ENCODE measurements around the gene ACBD6. TPM values are rescaled to one million over a fixed set of nuclear protein-coding genes. Genes with fewer than 3 reads are reported as not detected.
A peak's percentile ranks its signal among the peaks of the same experiment; 100 is the strongest.

ACBD6 gene
- total and polyA plus RNA-seq, 8 donors = 8.9 to 48.8 (median 37.7) TPM

DNA sequence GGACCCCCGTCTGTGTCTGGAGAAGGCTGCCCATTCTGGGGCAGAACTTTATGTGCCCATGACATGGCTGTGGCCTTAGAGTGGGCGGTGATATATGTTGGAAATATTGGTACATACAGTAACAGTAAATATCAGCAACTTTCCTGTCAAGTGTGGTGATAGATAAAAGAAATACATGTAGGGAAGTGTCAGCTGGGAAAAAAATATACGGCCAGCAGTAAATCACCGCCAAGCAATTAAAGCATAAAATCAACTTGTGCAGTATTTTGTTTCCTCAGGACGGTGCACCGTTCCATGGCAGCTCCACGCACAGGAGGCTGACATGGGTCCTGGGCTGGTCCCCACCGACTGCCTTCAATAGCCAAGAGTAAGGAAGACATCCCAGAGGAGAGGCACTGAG is 244.9 kb downstream of the ACBD6 start:
- 73 to 84% (median 77%) methylated on average over 8 of the region's 8 CpGs for WGBS, 5 donors
- Histone ChIP-seq H3K27me3 (peaks cover 13 to 93% (median 60%) of the 10 kb centered on the region in 3 donors), H3K27ac (no peak overlapping the region), H3K4me3 (no peak overlapping the region), H3K36me3 (no peaks in the 10 kb centered on the region), H3K4me1 (peaks cover 0 to 9% (median 0%) of the 10 kb centered on the region in 4 donors), H3K9me3 (no peaks in the 10 kb centered on the region)
- intact Hi-C loops (cut with DNase I; ENCODE audit: low total_unique reads) = loop anchor here (10.0 kb wide), 1 partner anchor 227 kb away; no protein-coding TSS in a partner anchor
- TF ChIP-seq POLR2AphosphoS5 (IDR thresholded peaks at IDR 0.05) = no peak
- no peak for TF ChIP-seq EP300 (IDR thresholded peaks at IDR 0.05)
- TF ChIP-seq, protein P1, sequence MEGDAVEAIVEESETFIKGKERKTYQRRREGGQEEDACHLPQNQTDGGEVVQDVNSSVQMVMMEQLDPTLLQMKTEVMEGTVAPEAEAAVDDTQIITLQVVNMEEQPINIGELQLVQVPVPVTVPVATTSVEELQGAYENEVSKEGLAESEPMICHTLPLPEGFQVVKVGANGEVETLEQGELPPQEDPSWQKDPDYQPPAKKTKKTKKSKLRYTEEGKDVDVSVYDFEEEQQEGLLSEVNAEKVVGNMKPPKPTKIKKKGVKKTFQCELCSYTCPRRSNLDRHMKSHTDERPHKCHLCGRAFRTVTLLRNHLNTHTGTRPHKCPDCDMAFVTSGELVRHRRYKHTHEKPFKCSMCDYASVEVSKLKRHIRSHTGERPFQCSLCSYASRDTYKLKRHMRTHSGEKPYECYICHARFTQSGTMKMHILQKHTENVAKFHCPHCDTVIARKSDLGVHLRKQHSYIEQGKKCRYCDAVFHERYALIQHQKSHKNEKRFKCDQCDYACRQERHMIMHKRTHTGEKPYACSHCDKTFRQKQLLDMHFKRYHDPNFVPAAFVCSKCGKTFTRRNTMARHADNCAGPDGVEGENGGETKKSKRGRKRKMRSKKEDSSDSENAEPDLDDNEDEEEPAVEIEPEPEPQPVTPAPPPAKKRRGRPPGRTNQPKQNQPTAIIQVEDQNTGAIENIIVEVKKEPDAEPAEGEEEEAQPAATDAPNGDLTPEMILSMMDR (IDR thresholded peaks at IDR 0.05) = no peak
- TF ChIP-seq POLR2A (IDR thresholded peaks at IDR 0.05) = no peak
- DNase-seq = no peak

DNA sequence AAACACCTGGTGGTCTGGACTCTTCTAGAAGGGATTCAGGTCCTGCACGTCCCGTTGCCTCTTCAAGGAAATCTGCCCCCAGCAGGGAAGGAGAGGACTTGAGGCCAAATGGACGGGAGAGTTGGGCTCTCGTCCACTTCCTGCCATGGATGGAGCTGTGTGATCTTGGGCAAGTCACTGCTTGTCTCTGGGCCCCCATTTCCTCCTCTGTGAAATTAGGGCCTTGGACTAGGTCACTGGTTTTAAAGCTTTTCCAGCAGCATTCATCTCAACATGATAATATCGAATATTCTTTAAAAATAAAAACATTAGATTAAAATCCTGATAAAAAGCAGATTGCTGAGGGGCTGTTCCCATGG is 245.4 kb downstream of the ACBD6 start:
- Histone ChIP-seq H3K36me3 (no peaks in the 10 kb centered on the region), H3K27ac (no peak overlapping the region), H3K4me1 (peaks cover 0 to 6% (median 0%) of the 10 kb centered on the region in 4 donors), H3K27me3 (peaks cover 13 to 98% (median 60%) of the 10 kb centered on the region in 3 donors), H3K4me3 (no peak overlapping the region), H3K9me3 (no peaks in the 10 kb centered on the region)
- intact Hi-C loops (cut with DNase I; ENCODE audit: low total_unique reads) = loop anchor here (10.0 kb wide), 1 partner anchor 228 kb away; no protein-coding TSS in a partner anchor
- DNase-seq = no peak
- WGBS, 5 donors = 53 to 67% (median 60%) methylated on average over 5 of the region's 5 CpGs
- TF ChIP-seq POLR2AphosphoS5 (IDR thresholded peaks at IDR 0.05) = no peak
- TF ChIP-seq EP300 (IDR thresholded peaks at IDR 0.05) = no peak
- no peak for TF ChIP-seq POLR2A (IDR thresholded peaks at IDR 0.05)
- TF ChIP-seq, protein P1 (IDR thresholded peaks at IDR 0.05) = no peak

DNA sequence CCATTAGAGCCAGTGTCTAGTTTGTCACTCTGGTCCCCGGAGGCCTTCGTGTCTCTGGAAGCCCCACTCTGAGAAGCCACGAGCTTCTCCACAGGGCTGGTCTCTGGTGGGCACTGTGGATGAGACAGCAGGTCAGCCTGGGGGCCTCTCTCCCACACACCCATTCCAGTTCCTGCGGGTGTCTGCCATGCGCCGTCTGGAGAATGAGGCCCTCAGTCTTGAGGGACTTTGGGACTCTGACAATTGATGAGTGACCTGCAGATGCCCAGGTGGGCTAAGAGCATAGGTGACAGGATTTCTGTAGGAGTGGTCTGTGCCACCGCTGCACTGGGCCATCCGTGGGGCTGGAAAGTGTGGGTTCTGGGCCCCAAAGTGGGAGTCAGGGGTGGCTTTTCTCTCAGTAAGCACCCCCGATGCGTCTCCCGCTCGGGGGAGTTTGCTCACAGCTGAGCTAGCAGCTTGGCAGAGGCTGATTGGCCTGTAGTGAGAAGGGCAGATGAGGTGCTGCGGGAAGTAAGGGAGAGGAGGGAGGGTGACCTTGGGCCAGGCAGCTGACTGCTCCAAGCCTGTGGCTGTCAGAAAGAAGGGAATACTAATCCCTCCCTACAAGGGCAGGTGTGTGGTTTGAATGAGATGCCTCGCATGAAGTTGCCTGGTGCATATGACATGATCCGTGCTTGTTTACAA is 245.9 kb downstream of the ACBD6 start:
- Histone ChIP-seq H3K27me3 (peaks cover 13 to 97% (median 60%) of the 10 kb centered on the region in 3 donors), H3K4me3 (no peak overlapping the region), H3K27ac (no peak overlapping the region), H3K4me1 (peaks cover 0 to under 1% (median 0%) of the 10 kb centered on the region in 4 donors), H3K9me3 (no peaks in the 10 kb centered on the region), H3K36me3 (no peaks in the 10 kb centered on the region)
- 73 to 74% (median 74%) methylated on average over 12 to 15 of the region's 15 CpGs for WGBS, 5 donors
- peak in 1 of 2 donors; percentile 47 for DNase-seq
- TF ChIP-seq POLR2AphosphoS5 (IDR thresholded peaks at IDR 0.05) (no peak), POLR2A (IDR thresholded peaks at IDR 0.05) (no peak), EP300 (IDR thresholded peaks at IDR 0.05) (no peak)
- TF ChIP-seq, protein P1 (IDR thresholded peaks at IDR 0.05) = no peak
- intact Hi-C loops (cut with DNase I; ENCODE audit: low total_unique reads) = loop anchor here (10.0 kb wide), 1 partner anchor 228 kb away; no protein-coding TSS in a partner anchor

DNA sequence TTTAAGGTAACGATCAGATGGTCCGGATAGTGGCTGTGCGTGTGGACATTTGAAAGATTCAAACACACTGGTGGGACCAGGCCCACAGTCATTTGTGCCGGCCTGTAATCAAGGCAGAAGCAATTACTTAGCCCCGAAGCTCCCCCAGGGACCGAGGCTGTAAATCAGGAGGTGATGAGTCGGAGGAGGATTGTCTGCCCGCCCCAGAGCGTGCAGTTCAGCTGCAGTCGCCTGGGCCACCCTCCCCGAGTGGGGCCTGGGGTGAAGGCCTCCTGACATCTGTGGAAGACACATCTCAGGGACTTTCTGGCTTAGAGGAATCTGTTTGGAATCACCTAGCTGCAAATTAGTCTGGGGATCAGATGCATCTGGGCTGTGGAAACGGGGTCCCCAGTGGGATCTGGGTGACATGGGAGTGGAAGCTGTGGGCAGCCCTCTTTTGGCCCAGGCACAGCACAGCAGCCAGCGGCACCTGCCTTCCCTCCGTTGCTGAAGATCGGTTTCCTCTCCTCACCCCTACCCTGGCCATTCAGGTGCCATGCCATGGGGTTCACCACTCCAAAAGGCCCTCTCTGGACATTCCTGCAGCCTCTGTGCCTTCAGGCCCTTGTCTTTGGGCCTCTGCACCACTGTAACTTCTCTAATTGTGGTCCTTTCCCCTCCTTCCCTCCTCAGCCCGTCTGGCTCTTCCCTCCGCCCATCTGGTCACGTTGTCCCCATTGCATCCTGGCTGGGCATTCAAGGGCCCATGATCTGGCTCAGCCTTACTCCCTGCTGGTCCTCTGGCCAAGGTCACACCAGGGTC is 246.6 kb downstream of the ACBD6 start:
- H3K27ac ChIP-seq = no peak overlapping the region
- no peak for DNase-seq
- no peaks in the 10 kb centered on the region for H3K36me3 ChIP-seq
- intact Hi-C loops (cut with DNase I; ENCODE audit: low total_unique reads) = loop anchor here (10.0 kb wide), 1 partner anchor 229 kb away; no protein-coding TSS in a partner anchor
- WGBS, 5 donors = 76 to 87% (median 84%) methylated on average over 13 to 18 of the region's 18 CpGs
- H3K4me1 ChIP-seq = no peaks in the 10 kb centered on the region
- peaks cover 13 to 93% (median 56%) of the 10 kb centered on the region in 3 donors for H3K27me3 ChIP-seq
- no peak overlapping the region for H3K4me3 ChIP-seq
- no peaks in the 10 kb centered on the region for H3K9me3 ChIP-seq
- no peak for TF ChIP-seq EP300 (IDR thresholded peaks at IDR 0.05)
- no peak for TF ChIP-seq POLR2AphosphoS5 (IDR thresholded peaks at IDR 0.05)
- TF ChIP-seq POLR2A (IDR thresholded peaks at IDR 0.05) = no peak
- TF ChIP-seq, protein P1 (IDR thresholded peaks at IDR 0.05) = no peak

All from stomach (tissue), 9 donors.